ENCODE measurements around the gene LYSET. TPM values are rescaled to one million over a fixed set of nuclear protein-coding genes. Genes with fewer than 3 reads are reported as not detected.

LYSET gene
- total and polyA plus RNA-seq, 2 of the 4 experiments (the other 2 are of a cell fraction), result 6.3 to 10.2 TPM

DNA sequence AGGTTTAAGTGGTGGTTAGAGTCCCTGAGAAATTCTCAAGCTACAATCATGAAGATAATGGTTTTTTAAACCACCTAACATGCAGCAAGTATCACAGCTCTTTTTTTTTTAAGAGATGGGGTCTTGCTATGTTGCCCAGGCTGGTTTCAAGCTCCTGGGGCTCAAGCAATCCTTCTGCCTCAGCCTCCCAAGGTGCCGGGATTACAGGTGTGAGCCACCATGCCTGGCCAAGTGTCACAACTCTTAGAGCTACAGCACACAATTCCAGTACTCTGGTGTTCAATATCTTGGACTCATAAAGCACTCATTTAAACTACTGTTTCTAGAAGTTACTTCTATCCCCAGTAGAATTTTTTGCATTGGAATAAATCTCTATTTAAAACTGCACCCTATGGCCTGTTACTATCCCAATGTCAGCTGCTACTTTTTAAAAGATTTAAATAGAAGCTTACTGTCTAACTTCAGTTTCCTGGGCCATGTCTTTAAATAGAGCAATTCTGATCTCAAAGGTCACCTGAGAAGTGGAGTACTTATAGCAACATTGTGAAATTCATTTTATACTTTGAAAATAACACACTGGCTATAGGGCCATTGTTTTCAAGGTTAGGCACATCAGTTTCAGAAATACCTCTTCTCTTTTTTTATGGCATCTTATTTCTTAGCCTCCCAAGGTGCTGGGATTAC, 10.3 kb downstream of the LYSET start:
- no peak overlapping the region for H2AK5ac ChIP-seq (ENCODE audit: low read depth, low read length)
- H3K4ac ChIP-seq (ENCODE audit: low read depth, low read length), result no peak overlapping the region
- in situ Hi-C loops (cut with MboI; ENCODE audit: low sequenced_read_pairs), result no loop called here
- H3K4me3 ChIP-seq (ENCODE audit: insufficient read depth, low read depth, low read length), result no peak overlapping the region
- 0 out of 2 replicates have a peak, but pooled peaks cover 1% of the 10 kb centered on the region for H3K36me3 ChIP-seq (ENCODE audit: control insufficient read depth, insufficient read depth, low read length)
- H2BK15ac ChIP-seq (ENCODE audit: low read depth, low read length), result no peak overlapping the region
- H3K27ac ChIP-seq (ENCODE audit: insufficient read depth, low read length), result no peak overlapping the region
- CTCF ChIA-PET, result interaction anchor here (0.6 kb wide), 1 partner anchor 24 kb away, joined by 4 read pairs; no protein-coding TSS in a partner anchor
- no peak overlapping the region for H3K18ac ChIP-seq (ENCODE audit: low read depth, low read length)
- H3K9me1 ChIP-seq (ENCODE audit: insufficient read depth, low read length), result peaks cover 7% of the 10 kb centered on the region; the same call in 1 of the 2 replicates
- H3K14ac ChIP-seq (replicated peaks; ENCODE audit: low read depth, low read length), result no peak overlapping the region
- dilution Hi-C loops (cut with HindIII; ENCODE audit: low sequenced_read_pairs, unreplicated experiment), result no loop called here
- no peaks in the 10 kb centered on the region for H3K9me3 ChIP-seq (ENCODE audit: control insufficient read depth, insufficient read depth, low read length)
- no peak for ATAC-seq (ENCODE audit: low read depth)
- H4K91ac ChIP-seq (ENCODE audit: insufficient read depth, low read depth, low read length), result no peak overlapping the region
- H2BK5ac ChIP-seq (ENCODE audit: low read depth, low read length, poor library complexity, severe bottlenecking), result no peak overlapping the region
- BruUV-seq (replicated peaks), result no TSS peak
- no peak for TF ChIP-seq BHLHE40 (IDR thresholded peaks at IDR 0.05; ENCODE audit: low read depth, low read length)
- TF ChIP-seq SMC3 (IDR thresholded peaks at IDR 0.05; ENCODE audit: low read depth, low read length), result no peak
- no peak for TF ChIP-seq MAZ (IDR thresholded peaks at IDR 0.05; ENCODE audit: borderline replicate concordance, low read depth, low read length)
- TF ChIP-seq NFE2L2 (IDR thresholded peaks at IDR 0.05; ENCODE audit: low read depth, low read length), result no peak
- TF ChIP-seq, protein P1, sequence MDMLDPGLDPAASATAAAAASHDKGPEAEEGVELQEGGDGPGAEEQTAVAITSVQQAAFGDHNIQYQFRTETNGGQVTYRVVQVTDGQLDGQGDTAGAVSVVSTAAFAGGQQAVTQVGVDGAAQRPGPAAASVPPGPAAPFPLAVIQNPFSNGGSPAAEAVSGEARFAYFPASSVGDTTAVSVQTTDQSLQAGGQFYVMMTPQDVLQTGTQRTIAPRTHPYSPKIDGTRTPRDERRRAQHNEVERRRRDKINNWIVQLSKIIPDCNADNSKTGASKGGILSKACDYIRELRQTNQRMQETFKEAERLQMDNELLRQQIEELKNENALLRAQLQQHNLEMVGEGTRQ (IDR thresholded peaks at IDR 0.05; ENCODE audit: low read depth, low read length), result no peak
- TF ChIP-seq RCOR1 (IDR thresholded peaks at IDR 0.05; ENCODE audit: insufficient replicate concordance, low read length), result no peak
- TF ChIP-seq CHD1 (IDR thresholded peaks at IDR 0.05; ENCODE audit: low read depth, low read length), result no peak
- no peak for TF ChIP-seq RAD21 (IDR thresholded peaks at IDR 0.05; ENCODE audit: low read length)
- no peak for TF ChIP-seq POLR2A (IDR thresholded peaks at IDR 0.05; ENCODE audit: low read depth, low read length)
- no peak for TF ChIP-seq MAFK (IDR thresholded peaks at IDR 0.05; ENCODE audit: low read depth, low read length)
- no peak for DNase-seq
- no peak overlapping the region for H4K8ac ChIP-seq (ENCODE audit: low read depth in 2 of 2, low read length in 2 of 2)
- no peak overlapping the region for H2BK120ac ChIP-seq (ENCODE audit: low read depth, low read length)
- no peaks in the 10 kb centered on the region for H4K20me1 ChIP-seq (ENCODE audit: insufficient read depth, low read length)
- peaks cover 0 to 4% of the 10 kb centered on the region in 2 experiments; a peak in 2 of 4 replicates for H3K79me1 ChIP-seq (ENCODE audit: low read depth in 1 of 2, low read length in 2 of 2)
- H3K56ac ChIP-seq (ENCODE audit: extremely low read depth, insufficient read depth, low read length), result no peak overlapping the region
- peaks cover 3% of the 10 kb centered on the region for H3K4me1 ChIP-seq (ENCODE audit: control insufficient read depth, insufficient read depth, low read length)
- H3K9ac ChIP-seq (ENCODE audit: low read depth, low read length), result no peak overlapping the region
- POLR2A ChIA-PET (ENCODE audit: unreplicated experiment), result no interaction called here
- WGBS, 2 experiments (ENCODE audit: extremely low coverage in 2 of 2, insufficient read length in 1 of 2), result no CpG with 5 or more reads among the region's 1 CpG
- H2AK9ac ChIP-seq (replicated peaks; ENCODE audit: low read depth, low read length, poor library complexity), result no peak overlapping the region
- no peak overlapping the region for H3K4me2 ChIP-seq (ENCODE audit: low read depth, low read length)
- no peak overlapping the region for H2BK20ac ChIP-seq (ENCODE audit: low read depth, low read length)
- no peak overlapping the region for H4K5ac ChIP-seq (ENCODE audit: low read depth, low read length)
- H3K27me3 ChIP-seq (ENCODE audit: control insufficient read depth, insufficient read depth, low read length), result no peaks in the 10 kb centered on the region
- H2AFZ ChIP-seq (replicated peaks; ENCODE audit: low read length, poor library complexity), result no peak overlapping the region
- H3K23ac ChIP-seq (ENCODE audit: low read depth, low read length), result no peak overlapping the region
- intact Hi-C loops (cut with micrococcal nuclease), result no loop called here

Data from IMR-90 (cell line).